ENCODE results near the gene DCAF16. TPM values are rescaled to one million over a fixed set of nuclear protein-coding genes. Genes with fewer than 3 reads are reported as not detected.
A peak's percentile ranks its signal among the peaks of the same experiment; 100 is the strongest.

DCAF16 gene
- total and polyA plus RNA-seq, 4 donors, result 33.2 to 49.6 (median 42.5) TPM

GRCh38 chr4:17787315-17787714, 23.2 kb downstream of the DCAF16 start:
- Histone ChIP-seq H3K36me3 (ENCODE audit: control insufficient read depth, insufficient read depth, low read length) (no peaks in the 10 kb centered on the region), H3K27ac (ENCODE audit: low read depth, low read length) (no peak overlapping the region)
- WGBS (ENCODE audit: insufficient coverage), result 100% methylated on average over 2 of the region's 5 CpGs

GRCh38 chr4:17786567-17786966, 24.0 kb downstream of the DCAF16 start:
- H3K9me3 ChIP-seq (ENCODE audit: control insufficient read depth, insufficient read depth, low read length), result no peaks in the 10 kb centered on the region
- no CpG with 5 or more reads among the region's 5 CpGs for WGBS (ENCODE audit: insufficient coverage)

More at GRCh38 chr4:17787315-17787714, 23.2 kb downstream of the DCAF16 start:
- Histone ChIP-seq H3K4me3 (ENCODE audit: low read depth, low read length) (no peak overlapping the region), H3K27me3 (ENCODE audit: control insufficient read depth, insufficient read depth, low read length) (no peaks in the 10 kb centered on the region), H3K4me1 (ENCODE audit: control insufficient read depth, insufficient read depth, low read length) (no peaks in the 10 kb centered on the region), H3K9me3 (ENCODE audit: control insufficient read depth, insufficient read depth, low read length) (no peaks in the 10 kb centered on the region)
- no peak for DNase-seq (ENCODE audit: low read depth in 4 of 6, low spot score in 6 of 6)

GRCh38 chr4:17785858-17786257, 24.7 kb downstream of the DCAF16 start:
- peak in 1 of 6 donors; percentile 37 for DNase-seq (ENCODE audit: low read depth in 4 of 6, low spot score in 6 of 6)
- 57% methylated on average over 1 of the region's 5 CpGs for WGBS (ENCODE audit: insufficient coverage)
- Histone ChIP-seq H3K4me3 (ENCODE audit: low read depth, low read length) (no peak overlapping the region), H3K9me3 (ENCODE audit: control insufficient read depth, insufficient read depth, low read length) (no peaks in the 10 kb centered on the region), H3K4me1 (ENCODE audit: control insufficient read depth, insufficient read depth, low read length) (peaks cover 12% of the 10 kb centered on the region), H3K36me3 (ENCODE audit: control insufficient read depth, insufficient read depth, low read length) (no peaks in the 10 kb centered on the region), H3K27me3 (ENCODE audit: control insufficient read depth, insufficient read depth, low read length) (peaks cover 11% of the 10 kb centered on the region), H3K27ac (ENCODE audit: low read depth, low read length) (no peak overlapping the region)

More at GRCh38 chr4:17786567-17786966, 24.0 kb downstream of the DCAF16 start:
- peaks cover 6% of the 10 kb centered on the region for H3K27me3 ChIP-seq (ENCODE audit: control insufficient read depth, insufficient read depth, low read length)
- H3K27ac ChIP-seq (ENCODE audit: low read depth, low read length), result no peak overlapping the region
- H3K4me1 ChIP-seq (ENCODE audit: control insufficient read depth, insufficient read depth, low read length), result peaks cover 5% of the 10 kb centered on the region
- no peak overlapping the region for H3K4me3 ChIP-seq (ENCODE audit: low read depth, low read length)
- no peak for DNase-seq (ENCODE audit: low read depth in 4 of 6, low spot score in 6 of 6)
- H3K36me3 ChIP-seq (ENCODE audit: control insufficient read depth, insufficient read depth, low read length), result no peaks in the 10 kb centered on the region

- Histone ChIP-seq H3K4me1 (ENCODE audit: control insufficient read depth, insufficient read depth, low read length) (peaks cover 14% of the 10 kb centered on the region), H3K36me3 (ENCODE audit: control insufficient read depth, insufficient read depth, low read length) (no peaks in the 10 kb centered on the region), H3K9me3 (ENCODE audit: control insufficient read depth, insufficient read depth, low read length) (no peaks in the 10 kb centered on the region), H3K27ac (ENCODE audit: low read depth, low read length) (no peak within 1 kb of the TSS), H3K27me3 (ENCODE audit: control insufficient read depth, insufficient read depth, low read length) (peaks cover 20% of the 10 kb centered on the region), H3K4me3 (ENCODE audit: low read depth, low read length) (peak within 1 kb of the TSS; percentile 46)
- DNase-seq (ENCODE audit: low read depth in 4 of 6, low spot score in 6 of 6), result peak in 5 of 6 donors; percentile 19 to 86 (median 36)
- under 1% methylated on average over 82 of the region's 82 CpGs for WGBS (ENCODE audit: insufficient coverage)
Measured at GRCh38 chr4:17781300-17782287, 29.0 kb downstream of the DCAF16 start, which contains the start of gene FAM184B. FAM184B (minus strand) TSS chr4:17781621; CDS start chr4:17781299, 322 bp downstream.

- Histone ChIP-seq H3K4me3 (ENCODE audit: low read depth, low read length) (peak overlapping the region; percentile 46), H3K36me3 (ENCODE audit: control insufficient read depth, insufficient read depth, low read length) (no peaks in the 10 kb centered on the region), H3K9me3 (ENCODE audit: control insufficient read depth, insufficient read depth, low read length) (no peaks in the 10 kb centered on the region), H3K27ac (ENCODE audit: low read depth, low read length) (no peak overlapping the region), H3K4me1 (ENCODE audit: control insufficient read depth, insufficient read depth, low read length) (peaks cover 14% of the 10 kb centered on the region), H3K27me3 (ENCODE audit: control insufficient read depth, insufficient read depth, low read length) (peaks cover 20% of the 10 kb centered on the region)
- WGBS (ENCODE audit: insufficient coverage), result 4% methylated on average over 26 of the region's 31 CpGs
- DNase-seq (ENCODE audit: low read depth in 4 of 6, low spot score in 6 of 6), result peak in 2 of 6 donors; percentile 48 to 56
Measured at GRCh38 chr4:17780501-17781299, 29.9 kb downstream of the DCAF16 start.

GRCh38 chr4:17778431-17778830, 32.1 kb downstream of the DCAF16 start:
- Histone ChIP-seq H3K9me3 (ENCODE audit: control insufficient read depth, insufficient read depth, low read length) (no peaks in the 10 kb centered on the region), H3K36me3 (ENCODE audit: control insufficient read depth, insufficient read depth, low read length) (no peaks in the 10 kb centered on the region), H3K4me1 (ENCODE audit: control insufficient read depth, insufficient read depth, low read length) (peaks cover 14% of the 10 kb centered on the region), H3K4me3 (ENCODE audit: low read depth, low read length) (no peak overlapping the region), H3K27ac (ENCODE audit: low read depth, low read length) (no peak overlapping the region), H3K27me3 (ENCODE audit: control insufficient read depth, insufficient read depth, low read length) (peaks cover 20% of the 10 kb centered on the region)
- WGBS (ENCODE audit: insufficient coverage), result no CpG with 5 or more reads among the region's 3 CpGs
- no peak for DNase-seq (ENCODE audit: low read depth in 4 of 6, low spot score in 6 of 6)

- Histone ChIP-seq H3K9me3 (ENCODE audit: control insufficient read depth, insufficient read depth, low read length) (no peaks in the 10 kb centered on the region), H3K4me1 (ENCODE audit: control insufficient read depth, insufficient read depth, low read length) (no peaks in the 10 kb centered on the region), H3K27me3 (ENCODE audit: control insufficient read depth, insufficient read depth, low read length) (no peaks in the 10 kb centered on the region), H3K4me3 (ENCODE audit: low read depth, low read length) (no peak overlapping the region), H3K36me3 (ENCODE audit: control insufficient read depth, insufficient read depth, low read length) (no peaks in the 10 kb centered on the region), H3K27ac (ENCODE audit: low read depth, low read length) (no peak overlapping the region)
- WGBS (ENCODE audit: insufficient coverage), result 58% methylated on average over 4 of the region's 10 CpGs
- DNase-seq (ENCODE audit: low read depth in 4 of 6, low spot score in 6 of 6), result peak in 1 of 6 donors; percentile 34
Measured at GRCh38 chr4:17773135-17773698, 37.3 kb downstream of the DCAF16 start.

- Histone ChIP-seq H3K4me3 (ENCODE audit: low read depth, low read length) (no peak overlapping the region), H3K27me3 (ENCODE audit: control insufficient read depth, insufficient read depth, low read length) (no peaks in the 10 kb centered on the region), H3K9me3 (ENCODE audit: control insufficient read depth, insufficient read depth, low read length) (no peaks in the 10 kb centered on the region), H3K4me1 (ENCODE audit: control insufficient read depth, insufficient read depth, low read length) (no peaks in the 10 kb centered on the region), H3K27ac (ENCODE audit: low read depth, low read length) (no peak overlapping the region), H3K36me3 (ENCODE audit: control insufficient read depth, insufficient read depth, low read length) (peaks cover 3% of the 10 kb centered on the region)
- 73% methylated on average over 6 of the region's 8 CpGs for WGBS (ENCODE audit: insufficient coverage)
- DNase-seq (ENCODE audit: low read depth in 4 of 6, low spot score in 6 of 6), result peak in 1 of 6 donors; percentile 7
Measured at GRCh38 chr4:17771284-17771908, 39.2 kb downstream of the DCAF16 start.

GRCh38 chr4:17770845-17771244, 39.7 kb downstream of the DCAF16 start:
- Histone ChIP-seq H3K9me3 (ENCODE audit: control insufficient read depth, insufficient read depth, low read length) (no peaks in the 10 kb centered on the region), H3K27me3 (ENCODE audit: control insufficient read depth, insufficient read depth, low read length) (no peaks in the 10 kb centered on the region), H3K4me1 (ENCODE audit: control insufficient read depth, insufficient read depth, low read length) (no peaks in the 10 kb centered on the region), H3K27ac (ENCODE audit: low read depth, low read length) (no peak overlapping the region), H3K36me3 (ENCODE audit: control insufficient read depth, insufficient read depth, low read length) (peaks cover 3% of the 10 kb centered on the region), H3K4me3 (ENCODE audit: low read depth, low read length) (no peak overlapping the region)
- DNase-seq (ENCODE audit: low read depth in 4 of 6, low spot score in 6 of 6), result no peak
- 73% methylated on average over 3 of the region's 4 CpGs for WGBS (ENCODE audit: insufficient coverage)

Measured in spinal cord (tissue), 10 donors.